Measurements from ENCODE around the gene PIANP.

PIANP gene

GRCh38 chr12:6664902-6665301 is 35.7 kb downstream of the PIANP start:
- no peak for DNase-seq

DNA sequence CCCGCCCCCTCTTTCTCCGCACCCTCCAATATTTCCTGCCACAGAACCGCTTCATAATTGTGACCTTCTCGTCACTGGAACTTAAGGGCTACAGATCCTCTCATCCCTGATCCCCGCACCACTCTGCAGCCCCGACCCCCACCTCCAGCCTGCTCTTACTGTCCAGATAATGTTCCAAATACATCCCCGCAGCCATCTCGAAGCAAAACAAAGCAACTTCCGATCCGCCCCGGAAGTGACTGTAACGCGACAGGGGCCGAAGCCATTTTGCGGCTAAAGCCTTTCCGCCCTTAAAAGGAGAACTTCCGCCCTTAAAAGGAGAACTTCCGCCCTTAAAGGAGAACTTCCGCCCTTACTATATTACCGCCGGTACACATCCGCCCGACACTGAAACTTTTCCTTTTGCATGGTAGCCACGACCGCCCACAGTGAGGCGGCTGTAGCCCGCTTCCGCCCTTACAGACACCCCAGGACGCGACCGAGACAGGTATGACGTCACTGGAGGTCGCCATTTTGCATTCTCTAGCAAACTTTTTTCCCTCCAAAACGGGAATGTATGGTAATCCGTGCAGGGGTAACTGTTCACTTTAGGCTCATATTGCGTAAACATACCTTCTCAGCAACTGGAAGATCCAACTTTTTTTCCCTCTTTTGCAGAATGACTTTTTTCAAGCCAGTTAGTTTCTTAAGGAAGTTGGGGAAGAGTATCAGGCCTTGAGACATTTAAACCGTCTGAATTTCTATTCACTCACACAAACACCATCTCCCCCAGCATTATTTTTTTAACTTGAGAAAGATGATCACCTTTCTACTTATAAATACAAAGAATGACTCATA is 37.5 kb downstream of the PIANP start, which contains the start of gene ING4:
TSS of gene ING4 (minus strand) at position 214 of the 837 bp plus-strand sequence. CDS start at position 196, 18 bp downstream.
- peak; percentile 85 for DNase-seq

DNA sequence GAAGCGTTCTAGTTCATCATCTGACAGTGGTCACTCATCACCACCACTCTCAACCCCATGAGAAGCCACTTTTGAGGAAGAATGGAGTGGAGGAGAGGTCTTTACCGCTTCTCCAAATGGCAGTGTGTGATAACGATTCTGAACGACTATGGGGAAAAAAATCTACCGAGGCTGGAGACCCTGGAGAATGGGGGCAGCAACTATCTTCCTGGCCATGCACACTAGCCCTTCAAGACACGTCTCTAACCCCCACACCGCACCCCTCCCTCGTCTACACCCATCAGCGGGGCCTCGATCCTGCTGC is 38.1 kb downstream of the PIANP start:
- DNase-seq, result no peak

DNA sequence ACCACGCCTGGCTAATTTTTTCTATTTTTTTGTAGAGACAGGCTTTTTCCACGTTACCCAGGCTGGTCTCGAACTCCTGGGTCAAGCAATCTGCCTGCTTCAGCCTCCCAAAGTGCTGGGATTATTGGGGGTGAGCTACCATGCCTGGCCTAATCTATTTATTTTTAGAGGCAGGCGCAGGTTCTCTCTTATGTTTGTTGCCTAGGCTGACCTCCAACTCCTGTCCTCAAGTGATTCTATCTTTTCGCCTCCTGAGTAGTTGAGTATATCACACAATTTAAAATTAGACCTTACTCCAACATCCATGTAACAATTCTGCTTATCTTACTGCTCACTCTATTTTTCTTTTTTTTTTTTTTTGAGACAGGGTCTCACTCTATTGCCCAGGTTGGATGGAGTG is 46.6 kb downstream of the PIANP start:
- DNase-seq, result no peak

- no peak for DNase-seq
Observed at GRCh38 chr12:6653342-6653741, 47.3 kb downstream of the PIANP start.

- DNase-seq, result no peak
Observed at GRCh38 chr12:6652391-6652790, 48.2 kb downstream of the PIANP start.

DNA sequence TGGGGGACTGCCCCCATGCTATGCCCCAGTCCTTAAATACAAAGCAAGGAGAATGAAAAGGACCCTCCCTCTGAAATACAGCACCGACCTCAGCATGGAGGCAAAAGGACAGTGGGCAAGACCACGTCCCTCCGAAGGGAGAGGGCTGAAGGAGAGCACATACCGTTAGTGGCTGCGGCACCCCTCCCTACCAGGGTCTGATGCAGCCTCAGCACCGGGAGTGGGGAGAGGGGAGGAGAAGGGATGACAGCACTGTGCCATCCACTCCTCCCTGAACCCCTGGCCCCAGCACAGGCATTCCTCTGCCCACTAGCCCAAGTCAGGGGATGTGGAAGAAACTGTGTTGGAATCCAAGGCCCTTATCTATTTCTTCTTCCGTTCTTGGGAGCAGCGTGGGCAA is 49.8 kb downstream of the PIANP start:
- DNase-seq, result no peak

- DNase-seq, result no peak
Observed at GRCh38 chr12:6647083-6647604, 53.5 kb downstream of the PIANP start, which contains the start of gene ACRBP. Gene ACRBP (minus strand): TSS chr12:6647432. CDS start chr12:6647366, 66 bp downstream.

- DNase-seq, result no peak
Observed at GRCh38 chr12:6646276-6647082, 54.1 kb downstream of the PIANP start.

DNA sequence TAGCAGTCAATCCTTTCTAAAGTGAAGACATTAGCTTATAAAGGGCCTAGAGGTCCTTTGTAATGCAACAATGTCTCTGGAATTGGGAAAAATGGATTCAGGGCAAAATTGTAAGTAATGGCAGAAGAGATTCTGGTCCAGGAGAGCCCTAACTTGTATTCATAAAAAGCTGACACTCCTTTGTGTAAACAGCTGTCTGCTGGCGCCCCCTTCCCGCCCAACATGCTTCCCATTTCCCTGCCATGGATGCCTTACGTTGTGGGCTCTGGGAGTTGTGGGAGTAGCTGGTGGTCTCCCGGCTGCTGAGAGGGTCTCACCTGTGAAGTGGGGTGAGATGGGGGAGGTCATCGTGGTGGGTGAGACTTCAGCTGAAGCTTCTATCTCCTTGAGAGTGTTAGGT is 55.7 kb downstream of the PIANP start:
- no peak for DNase-seq

DNA sequence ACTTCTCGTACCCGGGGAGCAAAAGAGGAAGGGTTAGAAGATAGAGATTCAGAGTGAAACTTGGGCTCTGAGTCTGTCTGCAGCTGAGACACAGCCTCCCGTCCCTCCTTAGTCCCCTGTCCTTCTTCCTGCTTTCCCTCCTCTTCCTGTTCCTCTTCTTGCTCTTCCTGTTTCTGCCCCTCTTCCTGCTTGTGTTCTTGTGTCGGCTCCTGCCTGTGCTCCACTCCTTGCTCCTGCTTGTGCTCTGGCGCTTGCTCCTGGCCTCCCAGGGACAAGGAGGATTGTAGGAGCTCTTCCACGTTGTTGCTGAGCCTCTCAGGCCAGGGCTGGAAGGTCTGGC is 56.4 kb downstream of the PIANP start:
- no peak for DNase-seq

All from NK-92 treated with Interleukin-12 subunit alpha and Interleukin-12 subunit beta, amount 100 ng/mL, for 24 hours (cell line).